NCI-H128 (cell line): ENCODE measurements around the gene TLR9.
"Not testable (repeated sequence)": the region's sequence is repeated elsewhere in the genome, so short reads cannot be mapped to it uniquely, and the experiment has no call there.

Experiments used
- DNase-seq: peaks from one replicate; lab custom pipeline; 2025; ENCODE audit not compliant: unreplicated experiment; lab: John Stamatoyannopoulos, UW

Gene TLR9, protein sequence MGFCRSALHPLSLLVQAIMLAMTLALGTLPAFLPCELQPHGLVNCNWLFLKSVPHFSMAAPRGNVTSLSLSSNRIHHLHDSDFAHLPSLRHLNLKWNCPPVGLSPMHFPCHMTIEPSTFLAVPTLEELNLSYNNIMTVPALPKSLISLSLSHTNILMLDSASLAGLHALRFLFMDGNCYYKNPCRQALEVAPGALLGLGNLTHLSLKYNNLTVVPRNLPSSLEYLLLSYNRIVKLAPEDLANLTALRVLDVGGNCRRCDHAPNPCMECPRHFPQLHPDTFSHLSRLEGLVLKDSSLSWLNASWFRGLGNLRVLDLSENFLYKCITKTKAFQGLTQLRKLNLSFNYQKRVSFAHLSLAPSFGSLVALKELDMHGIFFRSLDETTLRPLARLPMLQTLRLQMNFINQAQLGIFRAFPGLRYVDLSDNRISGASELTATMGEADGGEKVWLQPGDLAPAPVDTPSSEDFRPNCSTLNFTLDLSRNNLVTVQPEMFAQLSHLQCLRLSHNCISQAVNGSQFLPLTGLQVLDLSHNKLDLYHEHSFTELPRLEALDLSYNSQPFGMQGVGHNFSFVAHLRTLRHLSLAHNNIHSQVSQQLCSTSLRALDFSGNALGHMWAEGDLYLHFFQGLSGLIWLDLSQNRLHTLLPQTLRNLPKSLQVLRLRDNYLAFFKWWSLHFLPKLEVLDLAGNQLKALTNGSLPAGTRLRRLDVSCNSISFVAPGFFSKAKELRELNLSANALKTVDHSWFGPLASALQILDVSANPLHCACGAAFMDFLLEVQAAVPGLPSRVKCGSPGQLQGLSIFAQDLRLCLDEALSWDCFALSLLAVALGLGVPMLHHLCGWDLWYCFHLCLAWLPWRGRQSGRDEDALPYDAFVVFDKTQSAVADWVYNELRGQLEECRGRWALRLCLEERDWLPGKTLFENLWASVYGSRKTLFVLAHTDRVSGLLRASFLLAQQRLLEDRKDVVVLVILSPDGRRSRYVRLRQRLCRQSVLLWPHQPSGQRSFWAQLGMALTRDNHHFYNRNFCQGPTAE

DNA sequence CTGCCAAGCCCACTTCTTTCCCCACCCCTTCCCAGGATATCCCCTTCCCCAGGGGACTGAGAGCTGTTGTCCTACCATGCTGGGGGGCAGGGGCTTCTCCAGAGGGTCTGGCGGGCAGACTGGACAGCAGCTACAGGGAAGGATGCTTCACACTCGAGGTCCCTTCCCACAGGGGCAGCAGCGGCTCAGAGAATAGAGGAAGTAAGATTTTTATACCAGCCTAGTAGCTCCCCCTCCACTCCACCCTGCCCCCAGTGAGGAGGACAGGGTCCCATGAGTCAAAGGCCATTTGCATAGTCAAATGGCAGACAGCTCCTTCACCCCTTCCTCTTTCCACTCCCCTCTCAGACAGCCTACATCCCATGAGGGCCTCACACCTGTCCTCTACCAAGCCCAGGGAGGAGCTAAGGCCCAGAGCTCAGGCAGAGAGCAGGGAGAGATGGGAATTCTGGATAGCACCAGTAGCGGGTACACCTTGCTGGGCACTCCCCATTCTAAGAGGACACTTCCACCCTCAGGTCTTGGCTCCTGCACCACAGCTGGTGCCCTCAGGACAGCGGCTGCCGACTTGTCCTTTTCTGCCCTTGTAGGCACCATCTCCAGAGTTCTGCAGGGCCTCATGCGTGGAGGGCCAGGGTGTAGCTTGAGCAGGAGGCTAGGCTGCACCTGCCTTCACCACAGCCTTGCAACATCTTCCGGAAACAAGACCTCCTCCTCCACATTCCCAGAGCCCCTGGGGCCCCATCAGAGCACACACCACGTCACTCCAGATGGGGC lies at the start of gene TLR9:
Gene TLR9, minus strand, starts transcription at position 194 of the 777 bp plus-strand sequence. Its CDS starts 116 bp downstream, at position 78.
- no peak for DNase-seq

GRCh38 chr3:52274781-52275180 lies 49.3 kb upstream of the TLR9 start:
- not testable (repeated sequence) for DNase-seq

DNA sequence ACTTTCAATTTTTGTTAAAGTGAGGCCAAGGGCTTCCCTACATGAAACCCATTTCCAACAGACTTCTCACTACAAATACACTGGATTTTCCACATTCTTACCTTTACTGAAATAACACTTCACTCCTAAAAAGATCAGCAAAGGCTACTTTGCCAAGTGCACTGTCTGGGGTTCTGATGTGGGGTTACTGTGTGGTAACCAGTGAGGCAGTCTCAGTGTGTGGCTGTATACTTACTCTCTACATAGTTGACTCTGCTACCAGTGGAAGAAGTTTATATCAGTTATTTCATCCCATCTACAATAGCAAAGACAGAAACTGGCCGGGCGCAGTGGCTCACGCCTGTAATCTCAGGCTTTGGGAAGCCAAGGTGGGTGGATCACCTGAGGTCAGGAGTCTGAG lies 47.4 kb upstream of the TLR9 start:
- no peak for DNase-seq

DNA sequence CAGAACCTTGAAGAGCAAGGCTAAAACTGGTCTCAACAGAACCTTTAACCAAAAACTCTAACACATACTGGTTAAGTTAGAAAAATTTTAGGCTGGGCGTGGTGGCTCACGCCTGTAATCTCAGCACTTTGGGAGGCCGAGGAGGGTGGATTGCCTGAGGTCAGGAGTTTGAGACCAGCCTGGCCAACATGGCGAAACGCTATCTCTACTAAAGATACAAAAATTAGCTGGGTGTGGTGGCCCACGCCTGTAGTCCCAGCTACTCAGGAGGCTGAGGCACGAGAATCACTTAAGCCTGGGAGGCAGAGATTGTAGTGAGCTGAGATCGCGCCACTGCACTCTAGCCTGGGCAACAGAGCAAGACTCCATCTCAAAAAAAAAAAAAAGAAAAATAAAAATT lies 46.7 kb upstream of the TLR9 start:
- DNase-seq = not testable (repeated sequence)

- DNase-seq = no peak
Observed at GRCh38 chr3:52270252-52270754, 44.9 kb upstream of the TLR9 start.

DNA sequence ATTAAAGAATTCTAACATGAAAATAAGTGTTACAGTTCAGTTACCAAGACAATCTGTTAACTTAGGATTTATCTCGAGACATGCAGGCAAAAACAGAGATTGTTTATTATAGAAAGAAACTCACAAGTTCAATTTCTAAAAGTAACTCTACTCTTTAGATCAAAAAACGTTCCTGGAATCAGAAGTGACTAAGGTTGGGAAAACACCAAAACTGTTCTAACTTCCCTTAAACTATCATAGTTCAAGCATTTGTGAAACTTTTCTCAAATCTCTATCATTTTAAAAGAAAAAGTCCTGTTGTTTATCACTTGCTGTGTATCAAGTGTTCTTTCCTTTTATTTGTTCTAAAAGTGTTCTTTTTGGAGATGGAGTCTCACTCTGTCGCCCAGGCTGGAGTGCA lies 44.3 kb upstream of the TLR9 start:
- DNase-seq = no peak

DNA sequence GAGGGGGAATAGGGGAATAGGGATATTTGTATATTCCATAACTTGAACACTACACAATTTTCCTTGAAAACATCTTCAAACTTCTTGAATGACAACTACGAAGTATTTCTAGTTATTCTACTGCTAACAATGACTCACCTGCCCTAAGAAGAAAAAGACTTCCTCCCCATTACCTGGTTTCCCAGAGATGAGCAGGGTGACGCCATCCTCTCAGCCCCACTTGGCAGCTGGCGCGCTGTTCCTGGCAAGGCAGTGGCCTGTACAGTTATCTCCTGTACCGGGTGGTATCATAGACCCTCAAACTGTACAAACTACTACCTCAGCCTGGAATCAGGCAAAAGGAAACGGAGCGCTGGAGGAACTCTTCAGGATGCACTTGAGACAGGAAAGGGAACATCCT lies 42.6 kb upstream of the TLR9 start:
- no peak for DNase-seq

DNA sequence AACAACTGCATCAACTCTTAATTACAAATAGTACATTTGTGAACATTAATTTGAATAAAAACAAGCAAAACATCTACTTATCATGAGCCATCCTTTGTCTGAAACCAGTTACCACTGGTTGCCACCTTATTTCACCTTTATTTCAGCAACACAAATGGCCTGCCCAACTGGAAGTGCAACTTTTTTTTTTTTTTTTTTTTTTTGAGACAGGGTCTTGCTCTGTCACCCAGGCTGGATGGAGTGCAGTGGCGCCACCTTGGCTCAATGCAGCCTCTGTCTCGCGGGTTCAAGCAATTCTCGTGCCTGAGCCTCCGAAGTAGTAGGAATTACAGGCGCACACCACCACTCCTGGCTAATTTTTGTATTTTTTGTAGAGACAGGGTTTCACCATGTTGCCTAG lies 39.9 kb upstream of the TLR9 start:
- DNase-seq = no peak

- DNase-seq = no peak
Observed at GRCh38 chr3:52262447-52262846, 37.0 kb upstream of the TLR9 start.

DNA sequence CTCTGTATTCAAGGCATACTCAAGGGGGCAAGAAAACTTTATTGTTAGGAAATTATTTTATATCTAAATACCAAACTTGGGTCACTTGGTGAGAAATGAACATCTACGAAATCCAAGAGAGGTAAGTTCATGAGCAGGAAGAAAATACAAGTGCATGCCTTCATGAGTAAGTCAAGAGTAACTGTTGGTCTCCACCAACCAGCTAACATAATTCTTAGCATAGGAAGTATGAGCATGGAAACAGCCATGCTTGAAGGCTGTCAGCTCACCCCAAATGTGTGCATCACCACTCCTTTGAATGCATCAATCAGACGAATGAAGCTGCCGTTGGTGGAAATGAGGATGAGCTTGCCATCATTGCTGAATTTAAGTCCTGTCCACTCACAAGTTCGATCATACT lies 34.0 kb upstream of the TLR9 start:
- no peak for DNase-seq

DNA sequence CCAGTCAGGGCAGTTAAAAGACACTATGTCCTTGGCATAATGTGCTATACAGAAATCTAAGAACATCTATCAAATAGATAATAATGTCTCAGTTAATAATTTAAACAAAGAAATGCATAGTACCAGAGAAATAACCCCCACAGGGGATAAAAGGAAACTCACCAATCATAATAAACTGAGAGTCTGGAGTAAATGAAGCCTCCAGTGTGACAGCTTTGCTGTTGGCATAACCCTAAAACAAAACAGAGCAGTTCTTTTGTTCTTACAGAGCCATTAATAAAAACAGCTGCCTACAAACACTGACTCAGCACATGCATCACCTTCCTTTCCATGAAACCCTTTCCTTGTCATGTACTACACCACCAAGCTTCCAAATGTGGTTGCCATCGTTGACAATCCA lies 33.6 kb upstream of the TLR9 start:
- DNase-seq = no peak

DNA sequence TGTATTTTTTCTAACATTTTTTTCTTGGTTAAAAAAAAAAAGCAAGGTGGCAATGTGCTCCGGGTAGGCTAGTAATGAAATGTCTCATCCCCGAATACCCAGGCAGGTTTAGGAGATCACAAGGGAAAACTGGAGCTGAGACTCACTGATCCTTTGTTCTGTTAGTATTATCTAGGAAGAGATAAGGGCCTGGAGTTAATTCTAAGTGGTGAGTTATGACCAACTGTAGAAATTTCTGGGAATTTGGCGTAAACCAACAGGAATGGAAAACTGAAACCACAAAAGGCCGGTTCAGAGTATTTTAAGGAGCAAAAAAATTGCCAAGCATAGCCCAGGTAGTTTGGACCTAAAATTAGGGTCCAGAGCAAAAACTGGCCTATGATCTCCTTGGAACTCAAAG lies 32.5 kb upstream of the TLR9 start:
- no peak for DNase-seq

DNA sequence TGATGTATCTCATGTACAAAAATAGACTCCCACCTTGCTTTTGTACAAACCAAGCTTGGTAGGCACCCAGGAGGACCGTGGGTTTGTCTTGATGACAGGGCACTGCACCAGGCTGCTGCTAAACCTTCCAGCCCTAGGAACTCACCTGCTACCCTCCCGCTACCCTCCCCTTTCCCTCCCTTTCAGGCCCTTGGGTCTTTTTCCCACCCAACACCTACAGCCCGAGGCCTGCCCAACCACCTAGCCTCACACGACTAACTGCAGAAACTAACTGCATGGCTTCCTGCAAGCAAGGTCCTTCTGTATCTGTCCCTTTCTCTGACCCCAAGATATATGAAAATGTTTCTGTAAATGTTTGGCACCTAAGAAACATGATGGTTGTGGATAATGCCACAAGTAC lies 31.2 kb upstream of the TLR9 start:
- DNase-seq = no peak

DNA sequence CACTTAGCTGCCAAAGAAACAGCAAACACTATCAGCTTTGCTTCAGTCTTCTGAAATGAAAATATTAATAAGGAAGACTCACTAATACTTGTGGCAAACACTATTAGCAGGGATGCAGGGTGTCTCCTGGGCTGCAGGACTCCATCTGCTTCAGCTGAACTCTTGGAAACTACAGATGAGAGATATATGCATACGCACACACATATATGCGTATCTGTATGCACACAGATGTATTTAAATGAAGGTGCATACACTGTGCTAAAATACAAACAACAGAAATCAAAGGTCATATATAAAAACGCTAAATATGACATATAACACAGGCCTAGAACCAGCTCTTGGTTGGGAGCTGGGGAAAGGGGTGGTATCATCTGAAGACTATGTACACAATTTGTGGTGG lies 30.7 kb upstream of the TLR9 start:
- DNase-seq = no peak

- no peak for DNase-seq
Observed at GRCh38 chr3:52254608-52255007, 29.2 kb upstream of the TLR9 start.

DNA sequence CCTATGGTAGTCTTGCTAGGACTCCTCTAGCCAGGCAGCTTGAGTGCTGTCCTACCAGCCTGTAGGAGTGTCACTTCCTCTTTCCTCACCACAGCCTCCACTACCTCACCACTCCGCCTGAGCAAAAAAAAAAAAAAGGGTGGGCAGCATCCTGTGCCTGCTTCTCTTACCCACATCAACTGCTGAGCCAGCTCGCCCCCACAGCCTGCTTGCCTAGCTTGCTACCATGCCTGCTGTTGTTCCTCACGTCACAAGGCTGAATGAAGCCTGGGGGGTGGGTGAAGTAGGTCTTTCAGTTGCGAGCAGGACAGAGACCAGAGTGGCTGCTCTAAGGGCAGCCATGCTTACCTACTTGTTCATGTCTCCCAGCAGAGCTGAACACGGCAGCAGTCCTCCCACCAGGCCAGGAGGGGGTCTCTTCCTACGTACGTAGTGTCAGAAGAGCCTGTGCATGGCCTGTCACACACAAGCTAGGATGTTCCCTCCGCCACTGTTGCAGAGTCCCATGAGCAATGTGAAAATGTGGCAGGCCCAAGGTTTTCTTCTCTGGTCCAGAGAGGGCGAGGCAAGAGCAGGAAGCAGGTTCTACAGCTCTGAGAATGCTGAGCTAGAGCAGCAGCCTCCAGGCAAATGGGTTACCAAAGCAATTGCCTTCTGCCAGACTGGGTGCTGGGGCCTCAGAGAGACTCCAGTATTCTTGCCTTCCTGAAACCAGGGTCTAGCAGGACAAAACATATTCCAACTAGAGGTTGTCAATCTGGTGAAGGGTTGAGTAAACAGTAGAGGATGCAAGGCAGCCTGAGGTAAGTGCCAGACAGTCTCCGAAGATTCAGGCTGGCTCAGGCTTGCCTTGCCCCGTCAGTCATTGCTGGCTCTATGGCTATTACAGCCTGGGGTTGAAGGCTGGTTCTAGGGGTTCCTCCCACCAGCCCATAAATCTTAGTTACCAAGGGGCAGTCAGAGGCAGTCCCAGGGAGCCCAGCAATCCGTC lies 28.2 kb upstream of the TLR9 start:
- no peak for DNase-seq

DNA sequence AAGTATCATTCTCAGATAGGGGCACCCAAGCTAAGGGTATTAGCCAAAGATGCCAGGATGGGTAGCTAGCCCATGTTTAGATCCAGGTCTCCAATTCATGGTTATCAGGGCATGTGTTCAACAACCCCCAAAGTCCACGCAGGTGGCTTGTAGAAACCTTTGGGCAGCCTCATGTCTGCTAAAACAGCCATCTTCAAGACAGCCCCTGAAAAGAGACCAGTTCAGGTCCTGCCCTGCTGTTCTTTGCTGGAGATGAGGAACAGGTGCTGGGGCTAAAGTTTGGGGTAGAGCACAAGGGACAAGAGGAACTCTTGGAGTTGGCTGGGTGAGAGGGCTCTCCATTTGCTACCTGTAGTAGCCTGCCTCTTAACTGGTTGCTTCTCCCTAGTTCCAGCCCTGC lies 24.7 kb upstream of the TLR9 start:
- DNase-seq = no peak

GRCh38 chr3:52249683-52250082 lies 24.2 kb upstream of the TLR9 start:
- DNase-seq = no peak

- DNase-seq = no peak
Observed at GRCh38 chr3:52248816-52249547, 23.5 kb upstream of the TLR9 start.
